Thyroid gland (tissue), 4 donors: ENCODE measurements around the gene TBX3. TPM values are rescaled to one million over a fixed set of nuclear protein-coding genes. Genes with fewer than 3 reads are reported as not detected.

ENCODE experiments used
- DNase-seq, 2 donors: peaks; one replicate each; pipeline ENCODE4 v3.0.0-alpha.2; 2019
- H3K27ac ChIP-seq, 3 donors: fragments of 200-600 bp; sonication (generic); 1 replicate in 2 of 3; 2 replicates in 1 of 3; pipeline ENCODE4 v1.5.1; 2016 to 2019; ENCODE audit warnings: mild to moderate bottlenecking in 1 of 3, moderate library complexity in 1 of 3
- H3K27me3 ChIP-seq: fragments of 200-600 bp; sonication (generic); one replicate; pipeline ENCODE4 v1.5.1; 2019
- H3K36me3 ChIP-seq, 2 donors: fragments of 200-600 bp; sonication (generic); one replicate each; pipeline ENCODE4 v1.5.1; 2016 to 2019
- H3K4me1 ChIP-seq, 2 donors: fragments of 200-600 bp; sonication (generic); one replicate each; pipeline ENCODE4 v1.5.1; 2017 to 2019
- H3K4me3 ChIP-seq, 3 donors: fragments of 200-600 bp; sonication (generic); replicated peaks in 1 of 3; 1 replicate in 2 of 3; 2 replicates in 1 of 3; pipeline ENCODE4 v1.5.1; 2016; ENCODE audit warnings: mild to moderate bottlenecking in 1 of 3
- H3K9me3 ChIP-seq: fragments of 200-600 bp; sonication (generic); one replicate; pipeline ENCODE4 v1.5.1; 2017
- CTCF ChIP-seq, 6 experiments: fragments of 200-600 bp in 3 of 6; fragments of 450-650 bp in 3 of 6; sonication (generic) in 3 of 6; IDR thresholded peaks; one replicate each; pipeline ENCODE4 v1.5.1; 2016 to 2019; ENCODE audit warnings: antibody characterized with exemption in 6 of 6, mild to moderate bottlenecking in 2 of 6, inconsistent platforms in 1 of 6, moderate library complexity in 1 of 6
- POLR2A ChIP-seq, 2 donors: fragments of 450-650 bp; IDR thresholded peaks; one replicate each; pipeline ENCODE4 v1.6.1; 2017; ENCODE audit warnings: antibody characterized with exemption in 2 of 2, mild to moderate bottlenecking in 2 of 2, moderate library complexity in 1 of 2
- WGBS, 2 donors: methylation state at CpG; one replicate each; pipeline ENCODE4 v1.1.5; 2017; 5-methylcytosine and 5-hydroxymethylcytosine counted together
- intact Hi-C: fragments of 100-400 bp; cut with DNase I; formaldehyde crosslinking; loops from one replicate; pipeline ENCODE4 v1.15.1; 2023
- total RNA-seq, 4 donors: library from RNA; depleted of rRNA; stranded (reverse); fragments of >200 nt; gene quantifications; one replicate each; pipeline ENCODE4 v1.2.3, GENCODE V29; 2016

Gene TBX3
- total RNA-seq, 4 donors from 2014 or later: 104 to 258 (median 192) TPM

- intact Hi-C loops: no loop called here
- no peak for TF ChIP-seq CTCF (IDR thresholded peaks at IDR 0.05)
- no peak for TF ChIP-seq POLR2A (IDR thresholded peaks at IDR 0.05)
- WGBS, 2 donors: 10 to 11% methylated on average over 16 to 17 of the region's 17 CpGs
- Histone ChIP-seq H3K36me3 (peaks cover 17 to 43% of the 10 kb centered on the region in 2 donors), H3K9me3 (no peaks in the 10 kb centered on the region), H3K4me1 (peaks cover 11 to 14% of the 10 kb centered on the region in 2 donors), H3K27ac (peak overlapping the region; percentile 92 to 99 (median 99)), H3K4me3 (peak overlapping the region; percentile 49 to 88 (median 77)), H3K27me3 (no peaks in the 10 kb centered on the region)
- DNase-seq: no peak
Observed at GRCh38 chr12:114681116-114681871, 2.7 kb downstream of the TBX3 start.

GRCh38 chr12:114680604-114681069 lies 3.3 kb downstream of the TBX3 start:
- H3K36me3 ChIP-seq: peaks cover 17 to 46% of the 10 kb centered on the region in 2 donors
- WGBS, 2 donors: 12 to 19% methylated on average over 11 of the region's 11 CpGs
- no peaks in the 10 kb centered on the region for H3K27me3 ChIP-seq
- TF ChIP-seq POLR2A (IDR thresholded peaks at IDR 0.05) (no peak), CTCF (IDR thresholded peaks at IDR 0.05) (no peak)
- peak overlapping the region; percentile 49 to 88 (median 77) for H3K4me3 ChIP-seq
- intact Hi-C loops: no loop called here
- peak overlapping the region; percentile 92 to 99 (median 99) for H3K27ac ChIP-seq
- H3K9me3 ChIP-seq: no peaks in the 10 kb centered on the region
- peaks cover 14 to 15% of the 10 kb centered on the region in 2 donors for H3K4me1 ChIP-seq
- DNase-seq: no peak

- H3K27ac ChIP-seq: peak overlapping the region; percentile 92 to 99 (median 99)
- H3K4me1 ChIP-seq: peaks cover 15 to 17% of the 10 kb centered on the region in 2 donors
- WGBS, 2 donors: 28 to 34% methylated on average over 11 of the region's 11 CpGs
- peak overlapping the region; percentile 49 to 88 (median 77) for H3K4me3 ChIP-seq
- no peak for DNase-seq
- H3K27me3 ChIP-seq: no peaks in the 10 kb centered on the region
- no peaks in the 10 kb centered on the region for H3K9me3 ChIP-seq
- H3K36me3 ChIP-seq: peaks cover 20 to 48% of the 10 kb centered on the region in 2 donors
- intact Hi-C loops: no loop called here
- no peak for TF ChIP-seq CTCF (IDR thresholded peaks at IDR 0.05)
- TF ChIP-seq POLR2A (IDR thresholded peaks at IDR 0.05): peak in 1 of 2 donors; percentile 2
Observed at GRCh38 chr12:114679942-114680341, 4.0 kb downstream of the TBX3 start.

GRCh38 chr12:114679452-114679875 lies 4.5 kb downstream of the TBX3 start:
- peak overlapping the region; percentile 92 to 99 (median 99) for H3K27ac ChIP-seq
- H3K4me1 ChIP-seq: peaks cover 15 to 22% of the 10 kb centered on the region in 2 donors
- peak overlapping the region; percentile 49 to 88 (median 77) for H3K4me3 ChIP-seq
- no peaks in the 10 kb centered on the region for H3K27me3 ChIP-seq
- intact Hi-C loops: no loop called here
- WGBS, 2 donors: 31 to 37% methylated on average over 10 of the region's 10 CpGs
- peaks cover 25 to 53% of the 10 kb centered on the region in 2 donors for H3K36me3 ChIP-seq
- no peak for DNase-seq
- TF ChIP-seq CTCF (IDR thresholded peaks at IDR 0.05) (no peak), POLR2A (IDR thresholded peaks at IDR 0.05) (no peak)
- H3K9me3 ChIP-seq: no peaks in the 10 kb centered on the region

- DNase-seq: peak; percentile 28 to 44
- H3K9me3 ChIP-seq: no peaks in the 10 kb centered on the region
- no peak for TF ChIP-seq CTCF (IDR thresholded peaks at IDR 0.05)
- peak in 1 of 2 donors; percentile 36 for TF ChIP-seq POLR2A (IDR thresholded peaks at IDR 0.05)
- WGBS, 2 donors: 33 to 42% methylated on average over 2 of the region's 2 CpGs
- H3K36me3 ChIP-seq: peaks cover 32 to 60% of the 10 kb centered on the region in 2 donors
- intact Hi-C loops: no loop called here
- H3K27ac ChIP-seq: peak overlapping the region; percentile 92 to 99 (median 99)
- H3K4me3 ChIP-seq: peak overlapping the region in 2 of 3 donors; percentile 49 to 77
- H3K27me3 ChIP-seq: no peaks in the 10 kb centered on the region
- peaks cover 16 to 28% of the 10 kb centered on the region in 2 donors for H3K4me1 ChIP-seq
Observed at GRCh38 chr12:114678718-114679117, 5.3 kb downstream of the TBX3 start.
